Measurements from ENCODE around the gene HCFC1.

DNA sequence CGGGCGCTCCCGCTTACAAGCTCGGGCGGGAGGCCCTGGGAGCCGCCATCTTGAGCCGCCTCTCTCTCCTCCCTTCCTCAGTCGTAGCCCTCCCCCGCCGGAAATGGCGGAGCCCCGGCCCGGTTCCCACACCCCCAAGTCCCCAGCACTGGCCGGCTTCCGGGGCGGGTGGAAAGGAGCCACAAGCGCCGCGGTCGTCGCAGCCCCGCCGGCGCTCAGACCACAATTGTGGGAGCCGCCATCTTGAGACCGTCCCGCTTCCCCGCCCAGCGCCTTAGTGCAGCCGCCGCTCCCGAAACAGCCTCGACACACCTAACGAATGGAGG, 531 bp downstream of the HCFC1 start:
- TF ChIP-seq, protein P1, sequence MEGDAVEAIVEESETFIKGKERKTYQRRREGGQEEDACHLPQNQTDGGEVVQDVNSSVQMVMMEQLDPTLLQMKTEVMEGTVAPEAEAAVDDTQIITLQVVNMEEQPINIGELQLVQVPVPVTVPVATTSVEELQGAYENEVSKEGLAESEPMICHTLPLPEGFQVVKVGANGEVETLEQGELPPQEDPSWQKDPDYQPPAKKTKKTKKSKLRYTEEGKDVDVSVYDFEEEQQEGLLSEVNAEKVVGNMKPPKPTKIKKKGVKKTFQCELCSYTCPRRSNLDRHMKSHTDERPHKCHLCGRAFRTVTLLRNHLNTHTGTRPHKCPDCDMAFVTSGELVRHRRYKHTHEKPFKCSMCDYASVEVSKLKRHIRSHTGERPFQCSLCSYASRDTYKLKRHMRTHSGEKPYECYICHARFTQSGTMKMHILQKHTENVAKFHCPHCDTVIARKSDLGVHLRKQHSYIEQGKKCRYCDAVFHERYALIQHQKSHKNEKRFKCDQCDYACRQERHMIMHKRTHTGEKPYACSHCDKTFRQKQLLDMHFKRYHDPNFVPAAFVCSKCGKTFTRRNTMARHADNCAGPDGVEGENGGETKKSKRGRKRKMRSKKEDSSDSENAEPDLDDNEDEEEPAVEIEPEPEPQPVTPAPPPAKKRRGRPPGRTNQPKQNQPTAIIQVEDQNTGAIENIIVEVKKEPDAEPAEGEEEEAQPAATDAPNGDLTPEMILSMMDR (IDR thresholded peaks at IDR 0.05; ENCODE audit: insufficient read depth, low read depth, low read length) = no peak
- no peak for TF ChIP-seq EZH2 (IDR thresholded peaks at IDR 0.05; ENCODE audit: insufficient read depth, low read length)
